ENCODE measurements around the gene DHX35. TPM values are rescaled to one million over a fixed set of nuclear protein-coding genes. Genes with fewer than 3 reads are reported as not detected.

DHX35 gene
- total RNA-seq, 1 experiment from 2014 or later, result 20.4 TPM

DNA sequence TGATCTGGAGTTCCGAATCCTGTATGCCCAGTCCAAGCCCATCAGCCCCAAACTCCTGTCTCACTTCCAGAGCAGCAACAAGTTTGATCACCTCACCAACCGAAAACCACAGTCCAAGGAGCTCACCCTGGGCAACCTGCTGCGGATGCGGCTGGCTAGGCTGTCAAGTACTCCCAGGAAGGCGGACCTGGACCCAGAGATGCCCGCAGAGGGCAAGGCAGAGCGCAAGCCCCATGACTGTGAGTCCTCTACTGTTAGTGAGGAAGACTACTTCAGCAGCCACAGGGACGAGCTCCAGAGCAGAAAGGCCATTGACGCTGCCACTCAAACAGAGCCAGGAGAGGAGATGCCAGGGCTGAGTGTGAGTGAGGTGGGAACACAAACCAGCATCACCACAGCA, 10.5 kb upstream of the DHX35 start:
- no peak for ATAC-seq
- Mint-ChIP-seq H3K4me1 (no peaks in the 10 kb centered on the region), H3K9me3 (no peaks in the 10 kb centered on the region), H3K4me3 (no peak overlapping the region), H3K36me3 (peaks cover 77% of the 10 kb centered on the region), H3K27ac (no peak overlapping the region), H3K27me3 (ENCODE audit: low read depth) (no peaks in the 10 kb centered on the region)
- DNase-seq (ENCODE audit: low spot score), result no peak
- TF ChIP-seq CBFB (CRISPR knock-in tag; IDR thresholded peaks at IDR 0.05; ENCODE audit: low read depth) (no peak), FOXP1 (CRISPR knock-in tag; IDR thresholded peaks at IDR 0.05; ENCODE audit: borderline replicate concordance) (no peak), NR3C1 (CRISPR knock-in tag; conservative IDR thresholded peaks at IDR 0.05; ENCODE audit: low read depth) (no peak), ZSCAN18 (CRISPR knock-in tag; IDR thresholded peaks at IDR 0.05) (no peak), HMGXB4 (CRISPR knock-in tag; IDR thresholded peaks at IDR 0.05) (no peak), GABPB1 (CRISPR knock-in tag; IDR thresholded peaks at IDR 0.05) (no peak), E2F5 (CRISPR knock-in tag; IDR thresholded peaks at IDR 0.05) (no peak), HMGA2 (CRISPR knock-in tag; IDR thresholded peaks at IDR 0.05) (no peak), GTF2I (CRISPR knock-in tag; conservative IDR thresholded peaks at IDR 0.05) (no peak), PREB (CRISPR knock-in tag; IDR thresholded peaks at IDR 0.05; ENCODE audit: borderline replicate concordance) (no peak), ZNF138 (CRISPR knock-in tag; conservative IDR thresholded peaks at IDR 0.05) (no peak), TP53 (CRISPR knock-in tag; IDR thresholded peaks at IDR 0.05) (no peak), ZNF396 (CRISPR knock-in tag; IDR thresholded peaks at IDR 0.05; ENCODE audit: borderline replicate concordance) (no peak), NFYB (CRISPR knock-in tag; conservative IDR thresholded peaks at IDR 0.05; ENCODE audit: low read depth) (no peak)
- TF ChIP-seq, protein P1, sequence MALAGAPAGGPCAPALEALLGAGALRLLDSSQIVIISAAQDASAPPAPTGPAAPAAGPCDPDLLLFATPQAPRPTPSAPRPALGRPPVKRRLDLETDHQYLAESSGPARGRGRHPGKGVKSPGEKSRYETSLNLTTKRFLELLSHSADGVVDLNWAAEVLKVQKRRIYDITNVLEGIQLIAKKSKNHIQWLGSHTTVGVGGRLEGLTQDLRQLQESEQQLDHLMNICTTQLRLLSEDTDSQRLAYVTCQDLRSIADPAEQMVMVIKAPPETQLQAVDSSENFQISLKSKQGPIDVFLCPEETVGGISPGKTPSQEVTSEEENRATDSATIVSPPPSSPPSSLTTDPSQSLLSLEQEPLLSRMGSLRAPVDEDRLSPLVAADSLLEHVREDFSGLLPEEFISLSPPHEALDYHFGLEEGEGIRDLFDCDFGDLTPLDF (CRISPR knock-in tag; IDR thresholded peaks at IDR 0.05), result no peak
- TF ChIP-seq, protein P2, sequence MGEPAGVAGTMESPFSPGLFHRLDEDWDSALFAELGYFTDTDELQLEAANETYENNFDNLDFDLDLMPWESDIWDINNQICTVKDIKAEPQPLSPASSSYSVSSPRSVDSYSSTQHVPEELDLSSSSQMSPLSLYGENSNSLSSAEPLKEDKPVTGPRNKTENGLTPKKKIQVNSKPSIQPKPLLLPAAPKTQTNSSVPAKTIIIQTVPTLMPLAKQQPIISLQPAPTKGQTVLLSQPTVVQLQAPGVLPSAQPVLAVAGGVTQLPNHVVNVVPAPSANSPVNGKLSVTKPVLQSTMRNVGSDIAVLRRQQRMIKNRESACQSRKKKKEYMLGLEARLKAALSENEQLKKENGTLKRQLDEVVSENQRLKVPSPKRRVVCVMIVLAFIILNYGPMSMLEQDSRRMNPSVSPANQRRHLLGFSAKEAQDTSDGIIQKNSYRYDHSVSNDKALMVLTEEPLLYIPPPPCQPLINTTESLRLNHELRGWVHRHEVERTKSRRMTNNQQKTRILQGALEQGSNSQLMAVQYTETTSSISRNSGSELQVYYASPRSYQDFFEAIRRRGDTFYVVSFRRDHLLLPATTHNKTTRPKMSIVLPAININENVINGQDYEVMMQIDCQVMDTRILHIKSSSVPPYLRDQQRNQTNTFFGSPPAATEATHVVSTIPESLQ (CRISPR knock-in tag; IDR thresholded peaks at IDR 0.05), result no peak
- TF ChIP-seq, protein P3, sequence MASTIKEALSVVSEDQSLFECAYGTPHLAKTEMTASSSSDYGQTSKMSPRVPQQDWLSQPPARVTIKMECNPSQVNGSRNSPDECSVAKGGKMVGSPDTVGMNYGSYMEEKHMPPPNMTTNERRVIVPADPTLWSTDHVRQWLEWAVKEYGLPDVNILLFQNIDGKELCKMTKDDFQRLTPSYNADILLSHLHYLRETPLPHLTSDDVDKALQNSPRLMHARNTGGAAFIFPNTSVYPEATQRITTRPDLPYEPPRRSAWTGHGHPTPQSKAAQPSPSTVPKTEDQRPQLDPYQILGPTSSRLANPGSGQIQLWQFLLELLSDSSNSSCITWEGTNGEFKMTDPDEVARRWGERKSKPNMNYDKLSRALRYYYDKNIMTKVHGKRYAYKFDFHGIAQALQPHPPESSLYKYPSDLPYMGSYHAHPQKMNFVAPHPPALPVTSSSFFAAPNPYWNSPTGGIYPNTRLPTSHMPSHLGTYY (CRISPR knock-in tag; IDR thresholded peaks at IDR 0.05), result no peak
- TF ChIP-seq, protein P4, sequence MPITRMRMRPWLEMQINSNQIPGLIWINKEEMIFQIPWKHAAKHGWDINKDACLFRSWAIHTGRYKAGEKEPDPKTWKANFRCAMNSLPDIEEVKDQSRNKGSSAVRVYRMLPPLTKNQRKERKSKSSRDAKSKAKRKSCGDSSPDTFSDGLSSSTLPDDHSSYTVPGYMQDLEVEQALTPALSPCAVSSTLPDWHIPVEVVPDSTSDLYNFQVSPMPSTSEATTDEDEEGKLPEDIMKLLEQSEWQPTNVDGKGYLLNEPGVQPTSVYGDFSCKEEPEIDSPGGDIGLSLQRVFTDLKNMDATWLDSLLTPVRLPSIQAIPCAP (CRISPR knock-in tag; IDR thresholded peaks at IDR 0.05), result no peak
- TF ChIP-seq, protein P5, sequence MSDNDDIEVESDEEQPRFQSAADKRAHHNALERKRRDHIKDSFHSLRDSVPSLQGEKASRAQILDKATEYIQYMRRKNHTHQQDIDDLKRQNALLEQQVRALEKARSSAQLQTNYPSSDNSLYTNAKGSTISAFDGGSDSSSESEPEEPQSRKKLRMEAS (CRISPR knock-in tag; IDR thresholded peaks at IDR 0.05), result no peak
- POLR2A ChIA-PET, result no interaction called here
- CTCF ChIA-PET, result no interaction called here
